ENCODE measurements around the gene TMEM232. TPM values are rescaled to one million over a fixed set of nuclear protein-coding genes. Genes with fewer than 3 reads are reported as not detected.

The TMEM232 gene
- total and polyA plus RNA-seq, 7 experiments from 2014 or later = 0.43 to 3.0 (median 1.8) TPM

GRCh38 chr5:110580625-110581024 is 145.8 kb downstream of the TMEM232 start:
- Histone ChIP-seq H3K27me3 (ENCODE audit: control insufficient read depth in 2 of 2, insufficient read depth in 2 of 2, low read length in 2 of 2) (no peaks in the 10 kb centered on the region), H3K4me1 (ENCODE audit: control insufficient read depth in 2 of 2, insufficient read depth in 2 of 2, low read length in 2 of 2) (no peaks in the 10 kb centered on the region), H3K36me3 (ENCODE audit: control insufficient read depth in 2 of 3, insufficient read depth in 3 of 3, low read length in 3 of 3) (no peaks in the 10 kb centered on the region), H3K27ac (ENCODE audit: low read depth, low read length) (no peak overlapping the region), H3K9me3 (ENCODE audit: control insufficient read depth in 2 of 3, low read length in 3 of 3) (no peaks in the 10 kb centered on the region), H3K4me3 (ENCODE audit: low read length) (no peak overlapping the region)
- POLR2A ChIA-PET = no interaction called here
- ATAC-seq (no peak), DNase-seq (no peak)
- Mint-ChIP-seq H3K36me3 (no peaks in the 10 kb centered on the region), H3K27me3 (peaks cover 0 to 11% (median 3%) of the 10 kb centered on the region in 5 donors), H3K4me1 (no peaks in the 10 kb centered on the region), H3K27ac (no peak overlapping the region), H3K9me3 (peaks cover 0 to 14% (median 2%) of the 10 kb centered on the region in 11 donors), H3K4me3 (no peak overlapping the region)
- CTCF ChIA-PET = no interaction called here
- intact Hi-C loops (cut with micrococcal nuclease) = no loop called here

GRCh38 chr5:110572729-110573128 is 153.7 kb downstream of the TMEM232 start:
- Histone ChIP-seq H3K27ac (ENCODE audit: low read depth, low read length) (no peak overlapping the region), H3K27me3 (ENCODE audit: control insufficient read depth in 2 of 2, insufficient read depth in 2 of 2, low read length in 2 of 2) (no peaks in the 10 kb centered on the region), H3K9me3 (ENCODE audit: control insufficient read depth in 2 of 3, low read length in 3 of 3) (no peaks in the 10 kb centered on the region), H3K4me1 (ENCODE audit: control insufficient read depth in 2 of 2, insufficient read depth in 2 of 2, low read length in 2 of 2) (no peaks in the 10 kb centered on the region), H3K36me3 (ENCODE audit: control insufficient read depth in 2 of 3, insufficient read depth in 3 of 3, low read length in 3 of 3) (no peaks in the 10 kb centered on the region), H3K4me3 (ENCODE audit: low read length) (no peak overlapping the region)
- no peaks in the 10 kb centered on the region for H3K4me1 Mint-ChIP-seq
- H3K36me3 Mint-ChIP-seq = peaks cover 0 to 2% (median 0%) of the 10 kb centered on the region in 5 donors
- intact Hi-C loops (cut with micrococcal nuclease) = no loop called here
- DNase-seq (no peak), ATAC-seq (no peak)
- no peak overlapping the region for H3K27ac Mint-ChIP-seq
- peaks cover 0 to 12% (median 0%) of the 10 kb centered on the region in 5 donors for H3K27me3 Mint-ChIP-seq
- H3K9me3 Mint-ChIP-seq = peaks cover 0 to 8% (median 0%) of the 10 kb centered on the region in 11 donors
- CTCF ChIA-PET = no interaction called here
- H3K4me3 Mint-ChIP-seq = no peak overlapping the region
- POLR2A ChIA-PET = no interaction called here

- Mint-ChIP-seq H3K36me3 (peaks cover 0 to 5% (median 0%) of the 10 kb centered on the region in 5 donors), H3K27me3 (peaks cover 0 to 15% (median 0%) of the 10 kb centered on the region in 5 donors), H3K4me3 (no peak overlapping the region), H3K27ac (no peak overlapping the region), H3K9me3 (peaks cover 0 to 8% (median 3%) of the 10 kb centered on the region in 11 donors), H3K4me1 (no peaks in the 10 kb centered on the region)
- Histone ChIP-seq H3K27me3 (ENCODE audit: control insufficient read depth in 2 of 2, insufficient read depth in 2 of 2, low read length in 2 of 2) (no peaks in the 10 kb centered on the region), H3K27ac (ENCODE audit: low read depth, low read length) (no peak overlapping the region), H3K4me1 (ENCODE audit: control insufficient read depth in 2 of 2, insufficient read depth in 2 of 2, low read length in 2 of 2) (no peaks in the 10 kb centered on the region), H3K9me3 (ENCODE audit: control insufficient read depth in 2 of 3, low read length in 3 of 3) (no peaks in the 10 kb centered on the region), H3K4me3 (ENCODE audit: low read length) (no peak overlapping the region), H3K36me3 (ENCODE audit: control insufficient read depth in 2 of 3, insufficient read depth in 3 of 3, low read length in 3 of 3) (no peaks in the 10 kb centered on the region)
- POLR2A ChIA-PET = no interaction called here
- intact Hi-C loops (cut with micrococcal nuclease) = no loop called here
- DNase-seq (no peak), ATAC-seq (no peak)
- CTCF ChIA-PET = no interaction called here
Measured at GRCh38 chr5:110562191-110562590, 164.3 kb downstream of the TMEM232 start.

GRCh38 chr5:110561510-110561909 is 165.0 kb downstream of the TMEM232 start:
- ChIA-PET CTCF (no interaction called here), POLR2A (no interaction called here)
- DNase-seq (no peak), ATAC-seq (no peak)
- H3K27ac Mint-ChIP-seq = no peak overlapping the region
- Histone ChIP-seq H3K4me3 (ENCODE audit: low read length) (no peak overlapping the region), H3K27me3 (ENCODE audit: control insufficient read depth in 2 of 2, insufficient read depth in 2 of 2, low read length in 2 of 2) (no peaks in the 10 kb centered on the region), H3K9me3 (ENCODE audit: control insufficient read depth in 2 of 3, low read length in 3 of 3) (no peaks in the 10 kb centered on the region), H3K27ac (ENCODE audit: low read depth, low read length) (no peak overlapping the region), H3K36me3 (ENCODE audit: control insufficient read depth in 2 of 3, insufficient read depth in 3 of 3, low read length in 3 of 3) (no peaks in the 10 kb centered on the region), H3K4me1 (ENCODE audit: control insufficient read depth in 2 of 2, insufficient read depth in 2 of 2, low read length in 2 of 2) (no peaks in the 10 kb centered on the region)
- intact Hi-C loops (cut with micrococcal nuclease) = no loop called here
- peaks cover 0 to 15% (median 0%) of the 10 kb centered on the region in 5 donors for H3K27me3 Mint-ChIP-seq
- H3K4me1 Mint-ChIP-seq = no peaks in the 10 kb centered on the region
- H3K4me3 Mint-ChIP-seq = no peak overlapping the region
- peaks cover 0 to 2% (median 0%) of the 10 kb centered on the region in 5 donors for H3K36me3 Mint-ChIP-seq
- peaks cover 0 to 5% (median 2%) of the 10 kb centered on the region in 11 donors for H3K9me3 Mint-ChIP-seq

- Histone ChIP-seq H3K36me3 (ENCODE audit: control insufficient read depth in 2 of 3, insufficient read depth in 3 of 3, low read length in 3 of 3) (no peaks in the 10 kb centered on the region), H3K4me1 (ENCODE audit: control insufficient read depth in 2 of 2, insufficient read depth in 2 of 2, low read length in 2 of 2) (no peaks in the 10 kb centered on the region), H3K9me3 (ENCODE audit: control insufficient read depth in 2 of 3, low read length in 3 of 3) (no peaks in the 10 kb centered on the region), H3K27me3 (ENCODE audit: control insufficient read depth in 2 of 2, insufficient read depth in 2 of 2, low read length in 2 of 2) (no peaks in the 10 kb centered on the region), H3K4me3 (ENCODE audit: low read length) (no peak overlapping the region), H3K27ac (ENCODE audit: low read depth, low read length) (no peak overlapping the region)
- no peaks in the 10 kb centered on the region for H3K36me3 Mint-ChIP-seq
- no peaks in the 10 kb centered on the region for H3K27me3 Mint-ChIP-seq
- intact Hi-C loops (cut with micrococcal nuclease) = no loop called here
- H3K27ac Mint-ChIP-seq = no peak overlapping the region
- ChIA-PET POLR2A (no interaction called here), CTCF (no interaction called here)
- H3K4me3 Mint-ChIP-seq = no peak overlapping the region
- ATAC-seq (no peak), DNase-seq (no peak)
- no peaks in the 10 kb centered on the region for H3K4me1 Mint-ChIP-seq
- peaks cover 0 to 13% (median 3%) of the 10 kb centered on the region in 11 donors for H3K9me3 Mint-ChIP-seq
Measured at GRCh38 chr5:110549301-110549700, 177.2 kb downstream of the TMEM232 start.

GRCh38 chr5:110548171-110548570 is 178.3 kb downstream of the TMEM232 start:
- H3K36me3 ChIP-seq (ENCODE audit: control insufficient read depth in 2 of 3, insufficient read depth in 3 of 3, low read length in 3 of 3) = no peaks in the 10 kb centered on the region
- peaks cover 0 to under 1% (median under 1%) of the 10 kb centered on the region in 5 donors for H3K27me3 Mint-ChIP-seq
- H3K4me1 Mint-ChIP-seq = no peaks in the 10 kb centered on the region
- H3K27ac ChIP-seq (ENCODE audit: low read depth, low read length) = no peak overlapping the region
- ATAC-seq (no peak), DNase-seq (no peak)
- H3K4me3 ChIP-seq (ENCODE audit: low read length) = no peak overlapping the region
- H3K36me3 Mint-ChIP-seq = no peaks in the 10 kb centered on the region
- no peaks in the 10 kb centered on the region for H3K4me1 ChIP-seq (ENCODE audit: control insufficient read depth in 2 of 2, insufficient read depth in 2 of 2, low read length in 2 of 2)
- H3K9me3 ChIP-seq (ENCODE audit: control insufficient read depth in 2 of 3, low read length in 3 of 3) = no peaks in the 10 kb centered on the region
- peaks cover 0 to 9% (median 3%) of the 10 kb centered on the region in 11 donors for H3K9me3 Mint-ChIP-seq
- H3K27me3 ChIP-seq (ENCODE audit: control insufficient read depth in 2 of 2, insufficient read depth in 2 of 2, low read length in 2 of 2) = no peaks in the 10 kb centered on the region
- ChIA-PET CTCF (no interaction called here), POLR2A (no interaction called here)
- no peak overlapping the region for H3K4me3 Mint-ChIP-seq
- intact Hi-C loops (cut with micrococcal nuclease) = no loop called here
- H3K27ac Mint-ChIP-seq = no peak overlapping the region

- no peak overlapping the region for H3K27ac ChIP-seq (ENCODE audit: low read depth, low read length)
- no peak for ATAC-seq
- POLR2A ChIA-PET = no interaction called here
- H3K9me3 ChIP-seq (ENCODE audit: control insufficient read depth in 2 of 3, low read length in 3 of 3) = no peaks in the 10 kb centered on the region
- no peaks in the 10 kb centered on the region for H3K4me1 ChIP-seq (ENCODE audit: control insufficient read depth in 2 of 2, insufficient read depth in 2 of 2, low read length in 2 of 2)
- Mint-ChIP-seq H3K4me3 (no peak overlapping the region), H3K9me3 (peaks cover 0 to 8% (median 0%) of the 10 kb centered on the region in 11 donors), H3K36me3 (peaks cover 0 to 3% (median 0%) of the 10 kb centered on the region in 5 donors), H3K27me3 (peaks cover 0 to 6% (median 3%) of the 10 kb centered on the region in 5 donors), H3K27ac (no peak overlapping the region), H3K4me1 (no peaks in the 10 kb centered on the region)
- no peaks in the 10 kb centered on the region for H3K36me3 ChIP-seq (ENCODE audit: control insufficient read depth in 2 of 3, insufficient read depth in 3 of 3, low read length in 3 of 3)
- CTCF ChIA-PET = no interaction called here
- H3K4me3 ChIP-seq (ENCODE audit: low read length) = no peak overlapping the region
- no peak for DNase-seq
- no peaks in the 10 kb centered on the region for H3K27me3 ChIP-seq (ENCODE audit: control insufficient read depth in 2 of 2, insufficient read depth in 2 of 2, low read length in 2 of 2)
- intact Hi-C loops (cut with micrococcal nuclease) = no loop called here
Measured at GRCh38 chr5:110547495-110547894, 179.0 kb downstream of the TMEM232 start.

Measured in naive thymus-derived CD4-positive, alpha-beta T cell (primary cell).